ENCODE results near the gene GALNT17. TPM values are rescaled to one million over a fixed set of nuclear protein-coding genes. Genes with fewer than 3 reads are reported as not detected.

GALNT17 gene
- polyA plus RNA-seq, 2 of the 4 experiments (the other 2 are of a cell fraction): not detected

- no peak for TF ChIP-seq EHMT2 (IDR thresholded peaks at IDR 0.05; ENCODE audit: low read depth)
Measured at GRCh38 chr7:71488308-71488707, 356.4 kb downstream of the GALNT17 start (continued).

GRCh38 chr7:71491336-71491735, 359.4 kb downstream of the GALNT17 start:
- no peaks in the 10 kb centered on the region; the same call in 2 of the 3 replicates for H3K9me3 ChIP-seq
- H3K4me3 ChIP-seq: no peak overlapping the region
- no peaks in the 10 kb centered on the region for H3K4me1 ChIP-seq
- no peak overlapping the region for H3K4me2 ChIP-seq
- DNase-seq (ENCODE audit: low read depth in 1 of 2, low spot score in 1 of 2) (no peak), ATAC-seq (no peak), FAIRE-seq (no peak)
- TF ChIP-seq RARB (CRISPR knock-in tag; IDR thresholded peaks at IDR 0.05) (no peak), RNF2 (IDR thresholded peaks at IDR 0.05; ENCODE audit: borderline replicate concordance, low read depth) (no peak), CHD2 (IDR thresholded peaks at IDR 0.05; ENCODE audit: low read length, partially characterized antibody) (no peak), FOSL2 (IDR thresholded peaks at IDR 0.05) (no peak), FOSL2 (CRISPR knock-in tag; IDR thresholded peaks at IDR 0.05) (no peak), REST (IDR thresholded peaks at IDR 0.05) (no peak), GATA3 (IDR thresholded peaks at IDR 0.05; ENCODE audit: borderline replicate concordance) (no peak), MYC (IDR thresholded peaks at IDR 0.05; ENCODE audit: borderline replicate concordance, low read length) (no peak), CTCF (IDR thresholded peaks at IDR 0.05) (no peak), HEYL (CRISPR knock-in tag; IDR thresholded peaks at IDR 0.05) (no peak), KDM1A (IDR thresholded peaks at IDR 0.05; ENCODE audit: low read depth) (no peak), CEBPB (IDR thresholded peaks at IDR 0.05) (no peak)
- POLR2A ChIA-PET: no interaction called here
- CTCF ChIA-PET: no interaction called here
- no peak overlapping the region for H3K27ac ChIP-seq
- 61% methylated on average over 6 of the region's 6 CpGs for WGBS (ENCODE audit: missing lambda C conversion rate)

- ChIA-PET CTCF (interaction anchor here (0.6 kb wide), 1 partner anchor 25 kb away, joined by 3 read pairs; no protein-coding TSS in a partner anchor), POLR2A (no interaction called here)
- Histone ChIP-seq H3K9me3 (no peaks in the 10 kb centered on the region), H3K4me1 (no peaks in the 10 kb centered on the region), H3K4me3 (no peak overlapping the region), H3K4me2 (no peak overlapping the region), H3K27ac (no peak overlapping the region)
- DNase-seq (ENCODE audit: low read depth in 1 of 2, low spot score in 1 of 2) (no peak), FAIRE-seq (no peak), ATAC-seq (no peak)
- WGBS (ENCODE audit: missing lambda C conversion rate): 2% methylated on average over 4 of the region's 4 CpGs
- TF ChIP-seq POLR2A (IDR thresholded peaks at IDR 0.05; ENCODE audit: low read length): no peak
- no peak for TF ChIP-seq USF2 (IDR thresholded peaks at IDR 0.05)
- no peak for TF ChIP-seq CBX8 (IDR thresholded peaks at IDR 0.05)
- TF ChIP-seq SREBF2 (IDR thresholded peaks at IDR 0.05): no peak
- TF ChIP-seq ZC3H11A (IDR thresholded peaks at IDR 0.05): no peak
- no peak for TF ChIP-seq NR3C1 (IDR thresholded peaks at IDR 0.05)
- no peak for TF ChIP-seq ESRRA (IDR thresholded peaks at IDR 0.05; ENCODE audit: borderline replicate concordance, low read length)
- no peak for TF ChIP-seq CBX2 (IDR thresholded peaks at IDR 0.05; ENCODE audit: borderline replicate concordance, low read depth)
- TF ChIP-seq RNF2 (IDR thresholded peaks at IDR 0.05; ENCODE audit: borderline replicate concordance, low read depth): no peak
- no peak for TF ChIP-seq TFCP2L1 (CRISPR knock-in tag; IDR thresholded peaks at IDR 0.05)
- TF ChIP-seq SMC3 (IDR thresholded peaks at IDR 0.05): no peak
- TF ChIP-seq ZSCAN20 (CRISPR knock-in tag; IDR thresholded peaks at IDR 0.05): no peak
- TF ChIP-seq HOXA7 (CRISPR knock-in tag; IDR thresholded peaks at IDR 0.05): no peak
- TF ChIP-seq MAX (IDR thresholded peaks at IDR 0.05): no peak
- no peak for TF ChIP-seq HEYL (CRISPR knock-in tag; IDR thresholded peaks at IDR 0.05)
Measured at GRCh38 chr7:71495828-71496227, 363.9 kb downstream of the GALNT17 start.
